PFSK-1 (cell line): ENCODE results near the gene CPA3.

ENCODE experiments used
- FOXP2 ChIP-seq: optimal IDR thresholded peaks from 2 replicates; pipeline ENCODE3; 2011; ENCODE audit warnings: borderline replicate concordance, control low read depth, inconsistent platforms; ENCODE audit not compliant: insufficient read depth; ENCODE audit errors: extremely low read length, extremely low read depth
- POLR2AphosphoS5 ChIP-seq: IDR thresholded peaks from 2 replicates; pipeline ENCODE4 v1.6.1; 2012; ENCODE audit warnings: low read depth, mild to moderate bottlenecking, control low read depth, low read length, moderate library complexity
- REST ChIP-seq, 2 experiments: IDR thresholded peaks; 2 replicates each; pipeline versions ENCODE4 v1.6.1 to v1.8.0; 2011 to 2012; ENCODE audit warnings: low read depth in 2 of 2, low read length in 2 of 2, control low read depth in 1 of 2, inconsistent platforms in 1 of 2, mild to moderate bottlenecking in 1 of 2, moderate library complexity in 1 of 2; ENCODE audit not compliant: insufficient read depth in 1 of 2
- SIN3A ChIP-seq: IDR thresholded peaks from 2 replicates; pipeline ENCODE4 v1.6.1; 2012; ENCODE audit warnings: mild to moderate bottlenecking, low read length, moderate library complexity, borderline replicate concordance; ENCODE audit not compliant: insufficient read depth
- TAF1 ChIP-seq: IDR thresholded peaks from 2 replicates; pipeline ENCODE4 v1.6.1; 2012; ENCODE audit warnings: low read length, control low read depth, borderline replicate concordance; ENCODE audit not compliant: insufficient read depth

Gene CPA3

GRCh38 chr3:148884261-148884660 lies 19.2 kb downstream of the CPA3 start:
- TF ChIP-seq SIN3A (no peak), FOXP2 (no peak), TAF1 (no peak), POLR2AphosphoS5 (no peak), REST (IDR thresholded peaks at IDR 0.05; ENCODE audit: insufficient read depth in 1 of 2, low read depth in 2 of 2, low read length in 2 of 2) (no peak)

DNA sequence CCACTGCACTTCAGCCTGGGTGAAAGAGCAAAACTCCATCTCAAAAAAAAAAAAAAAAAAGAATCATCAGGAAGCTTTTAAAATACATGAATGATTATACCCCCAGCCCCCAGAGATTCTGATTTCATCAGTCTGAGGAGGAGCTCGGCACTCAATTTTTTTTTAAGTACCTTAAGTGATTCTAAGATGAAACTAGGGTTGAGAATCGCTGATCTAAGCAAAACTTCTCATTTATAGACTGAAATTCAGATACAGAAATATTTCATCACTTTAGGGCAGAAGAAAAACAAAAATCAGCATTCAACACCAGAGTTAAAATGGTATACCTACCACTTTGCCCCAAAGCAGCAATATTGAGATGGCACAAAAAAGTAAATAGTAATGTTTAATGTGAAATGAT lies 24.7 kb downstream of the CPA3 start:
- TF ChIP-seq TAF1 (no peak), FOXP2 (no peak), REST (IDR thresholded peaks at IDR 0.05; ENCODE audit: insufficient read depth in 1 of 2, low read depth in 2 of 2, low read length in 2 of 2) (no peak), SIN3A (no peak), POLR2AphosphoS5 (no peak)

- TF ChIP-seq REST (IDR thresholded peaks at IDR 0.05; ENCODE audit: insufficient read depth in 1 of 2, low read depth in 2 of 2, low read length in 2 of 2): no peak
- TF ChIP-seq POLR2AphosphoS5: no peak
- no peak for TF ChIP-seq SIN3A
- no peak for TF ChIP-seq TAF1
- TF ChIP-seq FOXP2: no peak
Measured at GRCh38 chr3:148896062-148896461, 31.0 kb downstream of the CPA3 start.

DNA sequence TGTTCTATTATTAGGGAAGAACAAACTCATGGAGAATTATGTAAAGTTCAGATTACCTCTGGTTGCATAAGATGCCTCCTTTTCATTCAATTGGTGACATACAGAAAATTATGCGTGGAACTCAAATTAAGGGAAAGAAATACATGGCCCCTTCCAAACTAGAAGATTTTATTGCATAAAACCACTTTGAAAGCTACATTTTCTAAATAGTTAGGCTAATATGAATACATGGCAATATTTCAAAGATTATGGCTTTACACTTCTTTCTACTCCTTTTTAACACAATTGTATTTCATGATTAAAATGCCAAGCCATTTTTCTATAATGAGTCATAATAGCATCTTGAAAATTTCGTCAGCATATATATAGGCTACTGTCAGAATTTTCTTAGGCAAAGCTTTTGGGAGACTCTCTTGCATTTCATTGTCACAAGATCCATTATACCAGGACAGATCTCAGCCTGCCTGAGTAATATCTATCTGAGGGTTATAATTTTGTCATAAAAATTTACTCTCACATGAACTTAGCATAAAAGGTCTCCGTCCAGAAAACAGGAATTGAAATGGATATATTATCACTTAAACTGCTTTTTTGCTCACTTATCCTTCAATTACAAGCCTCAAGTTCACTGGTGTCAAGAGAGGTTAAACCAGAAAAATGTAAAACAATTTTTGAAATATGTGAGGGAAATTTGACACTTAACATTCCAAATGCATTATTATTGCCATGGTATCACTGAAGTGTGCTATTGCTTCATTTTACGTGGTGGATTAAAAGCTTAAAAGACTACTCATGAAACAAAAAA lies 37.1 kb downstream of the CPA3 start:
- TF ChIP-seq SIN3A (no peak), TAF1 (no peak), POLR2AphosphoS5 (no peak), REST (IDR thresholded peaks at IDR 0.05; ENCODE audit: insufficient read depth in 1 of 2, low read depth in 2 of 2, low read length in 2 of 2) (no peak), FOXP2 (no peak)

- TF ChIP-seq POLR2AphosphoS5 (no peak), FOXP2 (no peak), SIN3A (no peak), TAF1 (no peak), REST (IDR thresholded peaks at IDR 0.05; ENCODE audit: insufficient read depth in 1 of 2, low read depth in 2 of 2, low read length in 2 of 2) (no peak)
Measured at GRCh38 chr3:148903022-148903442, 37.9 kb downstream of the CPA3 start.
